Body of pancreas (tissue), 4 donors: Measurements from ENCODE around the gene ACTA2. TPM values are rescaled to one million over a fixed set of nuclear protein-coding genes. Genes with fewer than 3 reads are reported as not detected.
A peak's percentile ranks its signal among the peaks of the same experiment; 100 is the strongest.

ENCODE experiments used
- ATAC-seq: fragments of 150-250 bp; one replicate; pipeline ENCODE4 v1.9.1; 2016
- DNase-seq, 4 donors: peaks; one replicate each; pipeline ENCODE4 v3.0.0-alpha.2; 2019
- H3K27ac ChIP-seq, 4 donors: fragments of 200-600 bp; sonication (generic); 1 replicate in 3 of 4; 2 replicates in 1 of 4; pipeline versions ENCODE4 v1.5.1 to v1.6.1; 2016 to 2019; ENCODE audit warnings: mild to moderate bottlenecking in 1 of 4, mixed read lengths in 1 of 4, moderate library complexity in 1 of 4
- H3K27me3 ChIP-seq, 2 donors: fragments of 200-600 bp; sonication (generic); one replicate each; pipeline ENCODE4 v1.6.0; 2016; ENCODE audit warnings: mild to moderate bottlenecking in 1 of 2
- H3K36me3 ChIP-seq, 2 donors: fragments of 200-600 bp; sonication (generic); replicated peaks in 1 of 2; 2 replicates each; pipeline ENCODE4 v1.5.1; 2016; ENCODE audit warnings: low read depth in 2 of 2; ENCODE audit not compliant: insufficient read depth in 1 of 2
- H3K4me1 ChIP-seq: fragments of 200-600 bp; sonication (generic); one replicate; pipeline ENCODE4 v1.6.0; 2016
- H3K4me3 ChIP-seq, 2 donors: fragments of 200-600 bp; sonication (generic); 1 replicate in 1 of 2; 2 replicates in 1 of 2; pipeline ENCODE4 v1.5.1; 2016 to 2019
- H3K9me3 ChIP-seq, 3 donors: fragments of 200-600 bp; sonication (generic); 1 replicate in 2 of 3; 2 replicates in 1 of 3; pipeline ENCODE4 v1.5.1; 2016
- CTCF ChIP-seq, 7 experiments: fragments of 450-650 bp in 4 of 7; fragments of 200-600 bp in 3 of 7; sonication (generic) in 3 of 7; IDR thresholded peaks; one replicate each; pipeline ENCODE4 v1.5.1; 2016 to 2019; ENCODE audit warnings: antibody characterized with exemption in 7 of 7
- POLR2A ChIP-seq, 3 donors: fragments of 450-650 bp; IDR thresholded peaks; one replicate each; pipeline ENCODE4 v1.6.1; 2016; ENCODE audit warnings: antibody characterized with exemption in 3 of 3, mild to moderate bottlenecking in 2 of 3
- WGBS, 2 donors: methylation state at CpG; one replicate each; pipeline ENCODE4 v1.1.5; 2017; 5-methylcytosine and 5-hydroxymethylcytosine counted together
- intact Hi-C: fragments of 100-400 bp; cut with DNase I; formaldehyde crosslinking; loops from one replicate; pipeline ENCODE4 v1.15.1; 2023
- total RNA-seq, 2 donors: library from RNA; depleted of rRNA; stranded (reverse); fragments of >200 nt; gene quantifications; one replicate each; pipeline ENCODE4 v1.1.0, GENCODE V29; 2016

The ACTA2 gene
- total RNA-seq, 2 donors from 2014 or later = 41.5 to 136 TPM

GRCh38 chr10:88974012-88974411 is 21.4 kb upstream of the ACTA2 start:
- 59 to 70% methylated on average over 3 of the region's 3 CpGs for WGBS, 2 donors
- Histone ChIP-seq H3K27ac (peak overlapping the region in 2 of 4 donors; percentile 68 to 73), H3K27me3 (no peaks in the 10 kb centered on the region), H3K4me1 (peaks cover 17% of the 10 kb centered on the region), H3K9me3 (no peaks in the 10 kb centered on the region), H3K4me3 (no peak overlapping the region), H3K36me3 (no peaks in the 10 kb centered on the region)
- ATAC-seq (no peak), DNase-seq (no peak)
- intact Hi-C loops = no loop called here
- TF ChIP-seq CTCF (IDR thresholded peaks at IDR 0.05) = no peak
- no peak for TF ChIP-seq POLR2A (IDR thresholded peaks at IDR 0.05)

- DNase-seq (no peak), ATAC-seq (peak; percentile 45)
- H3K27ac ChIP-seq = no peak overlapping the region
- H3K4me1 ChIP-seq = peaks cover 17% of the 10 kb centered on the region
- no peaks in the 10 kb centered on the region for H3K9me3 ChIP-seq
- no peaks in the 10 kb centered on the region for H3K36me3 ChIP-seq
- no peaks in the 10 kb centered on the region for H3K27me3 ChIP-seq
- no peak overlapping the region for H3K4me3 ChIP-seq
- intact Hi-C loops = no loop called here
- TF ChIP-seq POLR2A (IDR thresholded peaks at IDR 0.05) (no peak), CTCF (IDR thresholded peaks at IDR 0.05) (no peak)
- WGBS, 2 donors = 65 to 75% methylated on average over 5 of the region's 5 CpGs
Measured at GRCh38 chr10:88971221-88972061, 18.9 kb upstream of the ACTA2 start.

GRCh38 chr10:88968391-88968790 is 15.8 kb upstream of the ACTA2 start:
- ATAC-seq (no peak), DNase-seq (no peak)
- H3K9me3 ChIP-seq = no peaks in the 10 kb centered on the region
- TF ChIP-seq POLR2A (IDR thresholded peaks at IDR 0.05) = no peak
- no peak for TF ChIP-seq CTCF (IDR thresholded peaks at IDR 0.05)
- no peak overlapping the region for H3K4me3 ChIP-seq
- H3K4me1 ChIP-seq = no peaks in the 10 kb centered on the region
- intact Hi-C loops = no loop called here
- WGBS, 2 donors = 71 to 86% methylated on average over 2 of the region's 2 CpGs
- H3K36me3 ChIP-seq = no peaks in the 10 kb centered on the region
- H3K27me3 ChIP-seq = no peaks in the 10 kb centered on the region
- H3K27ac ChIP-seq = no peak overlapping the region

GRCh38 chr10:88966797-88967196 is 14.2 kb upstream of the ACTA2 start:
- Histone ChIP-seq H3K27ac (no peak overlapping the region), H3K4me3 (no peak overlapping the region), H3K9me3 (no peaks in the 10 kb centered on the region), H3K36me3 (no peaks in the 10 kb centered on the region), H3K27me3 (no peaks in the 10 kb centered on the region), H3K4me1 (no peaks in the 10 kb centered on the region)
- DNase-seq (peak in 1 of 4 donors; percentile 40), ATAC-seq (no peak)
- WGBS, 2 donors = 44 to 60% methylated on average over 3 of the region's 3 CpGs
- TF ChIP-seq POLR2A (IDR thresholded peaks at IDR 0.05) (no peak), CTCF (IDR thresholded peaks at IDR 0.05) (no peak)
- intact Hi-C loops = no loop called here
